K562 (cell line): ENCODE measurements around the gene NEMP1. TPM values are rescaled to one million over a fixed set of nuclear protein-coding genes. Genes with fewer than 3 reads are reported as not detected.

ENCODE experiments used
- CHD2 ChIP-seq: IDR thresholded peaks from 2 replicates; pipeline ENCODE4 v1.6.1; 2011; ENCODE audit warnings: low read depth, low read length
- EGR1 ChIP-seq: fragments of 450-650 bp; conservative IDR thresholded peaks from 2 replicates; pipeline ENCODE4 v1.6.1; 2017; ENCODE audit warnings: mild to moderate bottlenecking
- FOXK2 ChIP-seq, 2 experiments: fragments of 450-650 bp; IDR thresholded peaks in 1 of 2; conservative IDR thresholded peaks in 1 of 2; 2 replicates each; pipeline ENCODE4 v1.6.1; 2016; ENCODE audit warnings: low read depth in 2 of 2, mild to moderate bottlenecking in 1 of 2
- HMGN3 ChIP-seq: IDR thresholded peaks from 2 replicates; pipeline ENCODE4 v1.6.1; 2011; ENCODE audit warnings: borderline replicate concordance, low read depth, mild to moderate bottlenecking, mixed read lengths, low read length; ENCODE audit not compliant: insufficient read length; ENCODE audit errors: extremely low read depth
- LEF1 ChIP-seq: fragments of 450-650 bp; IDR thresholded peaks from 2 replicates; pipeline ENCODE4 v1.6.1; 2016; ENCODE audit warnings: mild to moderate bottlenecking
- MTA1 ChIP-seq: fragments of 450-650 bp; IDR thresholded peaks from 2 replicates; pipeline ENCODE4 v1.6.1; 2017; ENCODE audit warnings: borderline replicate concordance
- MYBL2 ChIP-seq, 2 experiments: fragments of 450-650 bp in 1 of 2; sonication (generic) in 1 of 2; formaldehyde crosslinking in 1 of 2; IDR thresholded peaks; 2 replicates each; pipeline versions ENCODE4 v1.6.1 to v1.8.1; 2017 to 2022; ENCODE audit warnings: borderline replicate concordance in 1 of 2, inconsistent platforms in 1 of 2, low read depth in 1 of 2, mild to moderate bottlenecking in 1 of 2, missing genetic modification reagents in 1 of 2, moderate library complexity in 1 of 2
- NFXL1 ChIP-seq: fragments of 450-650 bp; formaldehyde crosslinking; IDR thresholded peaks from 2 replicates; pipeline ENCODE4 v1.4.0; 2021; ENCODE audit warnings: mild to moderate bottlenecking
- NFYB ChIP-seq: IDR thresholded peaks from 2 replicates; pipeline ENCODE4 v1.6.1; 2011; ENCODE audit warnings: mild to moderate bottlenecking, moderate library complexity; ENCODE audit not compliant: insufficient read length; ENCODE audit errors: extremely low read depth
- RAD51 ChIP-seq: fragments of 450-650 bp; IDR thresholded peaks from 2 replicates; pipeline ENCODE4 v1.7.1; 2016; ENCODE audit warnings: low read depth, mild to moderate bottlenecking, borderline replicate concordance
- RBBP5 ChIP-seq: fragments of 200-600 bp; sonication (generic); IDR thresholded peaks from 2 replicates; pipeline ENCODE4 v1.6.1; 2012; ENCODE audit warnings: borderline replicate concordance, mild to moderate bottlenecking, low read length, control low read depth, inconsistent platforms; ENCODE audit not compliant: insufficient read depth, poor library complexity, severe bottlenecking
- RBM25 ChIP-seq: fragments of 200-400 bp; formaldehyde crosslinking; IDR thresholded peaks from 2 replicates; pipeline ENCODE4 v1.6.1; 2018; ENCODE audit warnings: low read length, low read depth, moderate library complexity; ENCODE audit not compliant: severe bottlenecking
- SAP30 ChIP-seq: fragments of 200-600 bp; sonication (generic); IDR thresholded peaks from 2 replicates; pipeline ENCODE4 v1.6.1; 2012; ENCODE audit warnings: borderline replicate concordance, low read depth, mild to moderate bottlenecking, moderate library complexity, low read length, control low read depth, inconsistent platforms; ENCODE audit not compliant: insufficient read depth, poor library complexity, severe bottlenecking
- SIN3A ChIP-seq, 2 experiments: fragments of 150-350 bp in 1 of 2; IDR thresholded peaks; 2 replicates each; pipeline ENCODE4 v1.6.1; 2011 to 2016; ENCODE audit warnings: borderline replicate concordance in 2 of 2, low read depth in 2 of 2, low read length in 2 of 2, mild to moderate bottlenecking in 2 of 2, moderate library complexity in 2 of 2; ENCODE audit not compliant: control insufficient read depth in 1 of 2
- TAF1 ChIP-seq: IDR thresholded peaks from 2 replicates; pipeline ENCODE4 v1.6.1; 2011; ENCODE audit warnings: mild to moderate bottlenecking, low read length, moderate library complexity; ENCODE audit not compliant: insufficient read depth, control insufficient read depth, severe bottlenecking; ENCODE audit errors: extremely low read depth
- ZNF124 ChIP-seq: sonication (generic); formaldehyde crosslinking; IDR thresholded peaks from 2 replicates; pipeline ENCODE4 v1.8.1; 2022; ENCODE audit warnings: missing genetic modification reagents
- ZNF644 ChIP-seq: fragments of 200-800 bp; sonication (Bioruptor generic); IDR thresholded peaks from 2 replicates; pipeline ENCODE4 v1.6.1; 2016; ENCODE audit warnings: low read depth, missing genetic modification characterization, missing compliant biosample characterization
- ZNF778 ChIP-seq: fragments of 450-650 bp; formaldehyde crosslinking; IDR thresholded peaks from 2 replicates; pipeline ENCODE4 v1.4.0; 2020; ENCODE audit warnings: mild to moderate bottlenecking, moderate library complexity
- polyA plus RNA-seq, 8 experiments: library from polyadenylated mRNA; depleted of rRNA in 4 of 8; stranded (reverse) in 5 of 8; unstranded in 3 of 8; fragments of >200 nt; fragmentation: Nextera tagmentation in 2 of 8; fragmentation: Illumina TruSeq in 1 of 8; extraction: Ambion mirVana in 2 of 8; extraction: Trizol in 1 of 8; gene quantifications; 2 replicates each; pipeline versions ENCODE4 v1.2.1 to v1.2.3, GENCODE V29; 2011 to 2014; ENCODE audit warnings: inconsistent platforms in 1 of 8, missing spikeins in 1 of 8
- total RNA-seq, 7 experiments: library from RNA; depleted of rRNA in 6 of 7; stranded (reverse); fragments of >200 nt in 6 of 7; fragmentation: Illumina TruSeq in 2 of 7; extraction: Trizol in 2 of 7; gene quantifications; 2 replicates each; pipeline versions ENCODE4 v1.2.1 to v1.2.3, GENCODE V29; 2011 to 2021; ENCODE audit warnings: low replicate concordance in 1 of 7
- TF ChIP-seq, protein P1 (sequence below): IDR thresholded peaks from 2 replicates; pipeline ENCODE4 v1.6.1; 2012; ENCODE audit warnings: low read depth, low read length, improper control_type of control experiment, borderline replicate concordance
- TF ChIP-seq, protein P2 (sequence below), 2 experiments: fragments of 450-650 bp; IDR thresholded peaks; 2 replicates each; pipeline ENCODE4 v1.6.1; 2016

NEMP1 gene
- total and polyA plus RNA-seq, 9 of the 15 experiments (the other 6 are each of a cell fraction or from before 2014, with no cell fraction given) = 9.5 to 82.2 (median 41.2) TPM

DNA sequence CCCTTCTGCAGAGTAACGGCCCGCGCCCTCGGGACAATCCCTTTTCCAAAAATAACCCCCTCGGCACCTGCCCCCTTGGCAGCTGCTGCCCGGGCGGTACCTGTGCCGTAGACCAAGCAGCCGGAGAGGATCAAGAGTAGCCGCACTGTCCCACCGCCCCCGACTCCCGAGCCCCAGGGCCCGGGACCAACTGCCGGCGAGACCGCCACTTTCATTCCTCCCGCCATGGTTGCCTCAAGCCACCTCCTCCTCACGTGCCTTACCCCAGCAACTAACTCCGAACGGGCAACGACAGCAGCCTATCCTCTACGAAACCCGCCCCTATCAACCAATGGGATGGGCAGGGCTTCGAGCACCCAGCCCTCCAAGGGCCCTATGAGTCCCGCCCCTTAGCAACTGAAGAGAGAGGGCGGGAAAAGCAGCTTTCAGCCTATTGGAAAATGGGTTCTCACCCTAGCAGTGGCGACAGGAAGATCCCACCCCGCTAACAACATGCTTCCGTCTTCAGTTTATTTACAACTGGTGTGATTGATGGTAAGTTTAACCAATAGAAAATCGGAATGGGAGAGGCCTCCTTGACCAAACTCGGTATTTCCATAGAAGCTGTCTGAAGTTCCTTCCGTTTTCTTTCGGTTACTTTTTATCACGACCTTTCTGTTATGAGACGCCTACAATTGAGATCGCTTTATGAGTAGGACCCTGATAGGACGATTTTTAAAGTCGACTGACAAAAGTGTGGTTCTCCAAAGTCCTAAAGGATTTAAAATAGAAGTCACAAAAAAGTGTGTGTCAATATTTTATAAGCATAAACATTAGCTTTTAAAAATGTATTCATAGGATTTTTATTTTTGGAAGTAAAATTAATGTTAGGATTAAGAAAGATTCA is at the start of gene NEMP1 (continued):
- TF ChIP-seq RBBP5 (peak; percentile 71), ZNF644 (tag) (no peak), HMGN3 (peak; percentile 58), MYBL2 (IDR thresholded peaks at IDR 0.05; ENCODE audit: low read depth) (peak; percentile 73), MYBL2 (CRISPR knock-in tag; IDR thresholded peaks at IDR 0.05; ENCODE audit: borderline replicate concordance) (no peak), ZNF124 (CRISPR knock-in tag) (no peak), SIN3A (IDR thresholded peaks at IDR 0.05; ENCODE audit: borderline replicate concordance in 2 of 2, control insufficient read depth in 1 of 2, low read depth in 2 of 2, low read length in 2 of 2) (peak in 1 of 2 experiments; percentile 43; a peak in 1 of 4 replicates), TAF1 (peak; percentile 89), ZNF778 (no peak), LEF1 (peak; percentile 82), SAP30 (peak; percentile 93), CHD2 (peak; percentile 83), RBM25 (peak; percentile 90), RAD51 (peak; percentile 90), NFXL1 (no peak), MTA1 (no peak), NFYB (peak; percentile 86), EGR1 (peak; percentile 49), FOXK2 (conservative IDR thresholded peaks at IDR 0.05 in 1 of 2, IDR thresholded peaks at IDR 0.05 in 1 of 2; ENCODE audit: low read depth in 2 of 2) (peak; percentile 98 to 99)
- TF ChIP-seq, protein P1, sequence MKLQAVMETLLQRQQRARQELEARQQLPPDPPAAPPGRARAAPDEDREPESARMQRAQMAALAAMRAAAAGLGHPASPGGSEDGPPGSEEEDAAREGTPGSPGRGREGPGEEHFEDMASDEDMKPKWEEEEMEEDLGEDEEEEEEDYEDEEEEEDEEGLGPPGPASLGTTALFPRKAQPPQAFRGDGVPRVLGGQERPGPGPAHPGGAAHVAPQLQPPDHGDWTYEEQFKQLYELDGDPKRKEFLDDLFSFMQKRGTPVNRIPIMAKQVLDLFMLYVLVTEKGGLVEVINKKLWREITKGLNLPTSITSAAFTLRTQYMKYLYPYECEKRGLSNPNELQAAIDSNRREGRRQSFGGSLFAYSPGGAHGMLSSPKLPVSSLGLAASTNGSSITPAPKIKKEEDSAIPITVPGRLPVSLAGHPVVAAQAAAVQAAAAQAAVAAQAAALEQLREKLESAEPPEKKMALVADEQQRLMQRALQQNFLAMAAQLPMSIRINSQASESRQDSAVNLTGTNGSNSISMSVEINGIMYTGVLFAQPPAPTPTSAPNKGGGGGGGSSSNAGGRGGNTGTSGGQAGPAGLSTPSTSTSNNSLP = peak; percentile 66
- TF ChIP-seq, protein P2, sequence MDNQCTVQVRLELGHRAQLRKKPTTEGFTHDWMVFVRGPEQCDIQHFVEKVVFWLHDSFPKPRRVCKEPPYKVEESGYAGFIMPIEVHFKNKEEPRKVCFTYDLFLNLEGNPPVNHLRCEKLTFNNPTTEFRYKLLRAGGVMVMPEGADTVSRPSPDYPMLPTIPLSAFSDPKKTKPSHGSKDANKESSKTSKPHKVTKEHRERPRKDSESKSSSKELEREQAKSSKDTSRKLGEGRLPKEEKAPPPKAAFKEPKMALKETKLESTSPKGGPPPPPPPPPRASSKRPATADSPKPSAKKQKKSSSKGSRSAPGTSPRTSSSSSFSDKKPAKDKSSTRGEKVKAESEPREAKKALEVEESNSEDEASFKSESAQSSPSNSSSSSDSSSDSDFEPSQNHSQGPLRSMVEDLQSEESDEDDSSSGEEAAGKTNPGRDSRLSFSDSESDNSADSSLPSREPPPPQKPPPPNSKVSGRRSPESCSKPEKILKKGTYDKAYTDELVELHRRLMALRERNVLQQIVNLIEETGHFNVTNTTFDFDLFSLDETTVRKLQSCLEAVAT (IDR thresholded peaks at IDR 0.05) = peak; percentile 16 to 57; a peak in 1 of 4 replicates
